Keratinocyte (primary cell): ENCODE data around the gene BBOF1. TPM values are rescaled to one million over a fixed set of nuclear protein-coding genes. Genes with fewer than 3 reads are reported as not detected.

Source experiments
- DNase-seq: peaks from one replicate; pipeline ENCODE4 v3.0.0-alpha.2; 2011; ENCODE audit warnings: low read depth, missing footprints, low spot score
- FAIRE-seq: peaks from 2 replicates; lab custom pipeline; 2011; peaks lifted over from hg19 to GRCh38; lab: Jason Lieb, UNC
- H2AFZ ChIP-seq: 2 replicates; pipeline ENCODE4 v1.6.0; 2012; ENCODE audit warnings: low read length, control low read depth, inconsistent platforms; ENCODE audit not compliant: control insufficient read depth
- H3K27ac ChIP-seq: 2 replicates; pipeline ENCODE4 v1.5.1; 2011; ENCODE audit warnings: low read length; ENCODE audit not compliant: control insufficient read depth, insufficient read depth
- H3K27me3 ChIP-seq: 3 replicates; pipeline ENCODE4 v1.6.0; 2011; ENCODE audit warnings: low read length; ENCODE audit not compliant: control insufficient read depth, insufficient read depth; ENCODE audit errors: extremely low read depth
- H3K36me3 ChIP-seq, 2 experiments: 2 replicates in 1 of 2; 3 replicates in 1 of 2; pipeline ENCODE4 v1.5.1; 2011; ENCODE audit warnings: low read length in 2 of 2, mild to moderate bottlenecking in 1 of 2; ENCODE audit not compliant: control insufficient read depth in 2 of 2, insufficient read depth in 2 of 2; ENCODE audit errors: extremely low read depth in 1 of 2
- H3K4me1 ChIP-seq: 3 replicates; pipeline ENCODE4 v1.5.1; 2011; ENCODE audit warnings: low read length; ENCODE audit not compliant: control insufficient read depth, insufficient read depth; ENCODE audit errors: extremely low read depth
- H3K4me2 ChIP-seq: 3 replicates; pipeline ENCODE4 v1.6.0; 2011; ENCODE audit warnings: low read depth, low read length; ENCODE audit not compliant: control insufficient read depth, insufficient read depth; ENCODE audit errors: extremely low read depth
- H3K4me3 ChIP-seq, 3 experiments: fragments of 200-600 bp in 1 of 3; sonication (generic) in 1 of 3; 2 replicates in 2 of 3; 3 replicates in 1 of 3; pipeline ENCODE4 v1.5.1; 2011 to 2016; ENCODE audit warnings: low read length in 3 of 3, mild to moderate bottlenecking in 3 of 3, control low read depth in 2 of 3, inconsistent platforms in 1 of 3, low read depth in 1 of 3, mixed read lengths in 1 of 3, mixed run types in 1 of 3, moderate library complexity in 1 of 3; ENCODE audit not compliant: control insufficient read depth in 2 of 3, insufficient read depth in 2 of 3; ENCODE audit errors: extremely low read depth in 1 of 3
- H3K79me2 ChIP-seq: 2 replicates; pipeline ENCODE4 v1.6.0; 2012; ENCODE audit warnings: low read length; ENCODE audit not compliant: control insufficient read depth, insufficient read depth
- H3K9ac ChIP-seq: 3 replicates; pipeline ENCODE4 v1.6.0; 2011; ENCODE audit warnings: low read length; ENCODE audit not compliant: control insufficient read depth, insufficient read depth; ENCODE audit errors: extremely low read depth
- H3K9me1 ChIP-seq: 3 replicates; pipeline ENCODE4 v1.6.0; 2011; ENCODE audit warnings: low read length; ENCODE audit not compliant: control insufficient read depth, insufficient read depth; ENCODE audit errors: extremely low read depth
- H3K9me3 ChIP-seq: 2 replicates; pipeline ENCODE4 v1.5.1; 2012; ENCODE audit warnings: low read depth, low read length; ENCODE audit not compliant: control insufficient read depth
- H4K20me1 ChIP-seq: 3 replicates; pipeline ENCODE4 v1.6.0; 2011; ENCODE audit warnings: low read length; ENCODE audit not compliant: control insufficient read depth, insufficient read depth; ENCODE audit errors: extremely low read depth
- EZH2 ChIP-seq: IDR thresholded peaks from one replicate; pipeline ENCODE4 v1.6.1; 2012; ENCODE audit warnings: inconsistent platforms, mild to moderate bottlenecking, low read length, moderate library complexity
- dilution Hi-C: fragments of 300-500 bp; cut with MboI; formaldehyde crosslinking; loops from one replicate; pipeline ENCODE4 v1.7.0; 2020; ENCODE audit warnings: low sequenced_read_pairs; ENCODE audit not compliant: extremely low pct_ligation_motif_present
- polyA plus RNA-seq, 5 experiments: library from polyadenylated mRNA; depleted of rRNA in 3 of 5; stranded (reverse) in 3 of 5; stranded (forward) in 1 of 5; unstranded in 1 of 5; fragments of >200 nt; gene quantifications; 1 replicate in 1 of 5; 2 replicates in 3 of 5; 3 replicates in 1 of 5; pipeline versions ENCODE4 v1.2.1 to v1.2.3, GENCODE V29; 2011 to 2012; ENCODE audit warnings: missing spikeins in 2 of 5, low read depth in 1 of 5, low replicate concordance in 1 of 5
- TF ChIP-seq, protein P1 (sequence below), 3 experiments: IDR thresholded peaks in 1 of 3; conservative IDR thresholded peaks in 1 of 3; optimal IDR thresholded peaks in 1 of 3; 2 replicates in 2 of 3; 3 replicates in 1 of 3; pipeline versions ENCODE3 to v1.5.1; 2011; ENCODE audit warnings: low read length in 3 of 3, mild to moderate bottlenecking in 3 of 3, moderate library complexity in 2 of 3, control low read depth in 1 of 3, inconsistent platforms in 1 of 3; ENCODE audit not compliant: insufficient read depth in 2 of 3; ENCODE audit errors: extremely low read depth in 1 of 3

BBOF1 gene
- polyA plus RNA-seq, 1 donor (not counting 4 experiments of a cell fraction or from before 2014, with no cell fraction given): 3.0 TPM

DNA sequence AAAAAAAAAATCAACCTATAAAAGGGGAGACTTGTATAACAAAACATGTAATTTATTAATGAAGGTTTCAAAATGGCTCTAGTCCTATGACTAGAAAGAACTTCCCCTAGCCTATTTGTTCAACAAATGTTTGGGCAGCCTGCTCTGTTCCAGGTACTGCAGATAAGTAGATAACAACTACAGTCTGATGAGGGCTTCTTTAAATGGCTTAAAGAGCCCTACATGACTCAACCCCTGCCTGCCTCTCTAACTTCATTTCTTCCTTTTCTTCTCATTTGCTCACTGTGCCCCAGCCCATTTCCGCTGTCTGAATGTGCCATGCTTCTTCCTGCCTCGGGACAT, 43.6 kb downstream of the BBOF1 start:
- H3K4me2 ChIP-seq: peak overlapping the region; percentile 54
- peaks cover 8% of the 10 kb centered on the region for H3K4me1 ChIP-seq
- H3K27me3 ChIP-seq: no peaks in the 10 kb centered on the region
- no peak overlapping the region for H3K4me3 ChIP-seq
- TF ChIP-seq, protein P1, sequence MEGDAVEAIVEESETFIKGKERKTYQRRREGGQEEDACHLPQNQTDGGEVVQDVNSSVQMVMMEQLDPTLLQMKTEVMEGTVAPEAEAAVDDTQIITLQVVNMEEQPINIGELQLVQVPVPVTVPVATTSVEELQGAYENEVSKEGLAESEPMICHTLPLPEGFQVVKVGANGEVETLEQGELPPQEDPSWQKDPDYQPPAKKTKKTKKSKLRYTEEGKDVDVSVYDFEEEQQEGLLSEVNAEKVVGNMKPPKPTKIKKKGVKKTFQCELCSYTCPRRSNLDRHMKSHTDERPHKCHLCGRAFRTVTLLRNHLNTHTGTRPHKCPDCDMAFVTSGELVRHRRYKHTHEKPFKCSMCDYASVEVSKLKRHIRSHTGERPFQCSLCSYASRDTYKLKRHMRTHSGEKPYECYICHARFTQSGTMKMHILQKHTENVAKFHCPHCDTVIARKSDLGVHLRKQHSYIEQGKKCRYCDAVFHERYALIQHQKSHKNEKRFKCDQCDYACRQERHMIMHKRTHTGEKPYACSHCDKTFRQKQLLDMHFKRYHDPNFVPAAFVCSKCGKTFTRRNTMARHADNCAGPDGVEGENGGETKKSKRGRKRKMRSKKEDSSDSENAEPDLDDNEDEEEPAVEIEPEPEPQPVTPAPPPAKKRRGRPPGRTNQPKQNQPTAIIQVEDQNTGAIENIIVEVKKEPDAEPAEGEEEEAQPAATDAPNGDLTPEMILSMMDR (optimal IDR thresholded peaks at IDR 0.05 in 1 of 3, IDR thresholded peaks at IDR 0.05 in 1 of 3, conservative IDR thresholded peaks at IDR 0.05 in 1 of 3; ENCODE audit: extremely low read depth in 1 of 3, insufficient read depth in 2 of 3, low read length in 3 of 3): no peak
- no peak for TF ChIP-seq EZH2
- H4K20me1 ChIP-seq: no peaks in the 10 kb centered on the region
- peak overlapping the region; percentile 34 for H3K9ac ChIP-seq
- dilution Hi-C loops: no loop called here
- DNase-seq (peak; percentile 32), FAIRE-seq (peak; percentile 71)
- H3K36me3 ChIP-seq: no peaks in the 10 kb centered on the region
- H3K27ac ChIP-seq: peak overlapping the region; percentile 77
- H2AFZ ChIP-seq: no peak overlapping the region
- H3K9me3 ChIP-seq: no peaks in the 10 kb centered on the region
- H3K9me1 ChIP-seq: no peaks in the 10 kb centered on the region
- no peaks in the 10 kb centered on the region for H3K79me2 ChIP-seq

DNA sequence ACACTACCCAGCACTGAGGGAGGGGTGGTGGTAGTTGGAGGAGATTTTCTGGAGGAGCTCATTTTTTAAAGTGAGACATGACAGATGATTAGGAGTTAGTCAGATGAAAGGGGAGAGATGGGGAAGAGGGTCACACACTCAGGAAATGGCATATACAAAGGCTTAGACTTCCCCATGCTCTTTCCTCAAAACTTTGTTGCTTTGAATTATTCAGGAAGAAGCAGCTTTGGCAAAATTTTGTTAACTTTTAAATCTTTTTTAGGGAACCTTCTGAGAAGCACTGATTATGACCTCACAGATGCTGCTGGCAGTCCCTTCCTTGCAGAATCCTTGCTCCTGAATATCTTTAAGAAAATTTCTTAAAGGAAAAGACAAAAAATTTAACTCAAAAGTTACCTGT, 45.3 kb downstream of the BBOF1 start:
- no peaks in the 10 kb centered on the region for H3K79me2 ChIP-seq
- no peak for DNase-seq
- no peaks in the 10 kb centered on the region for H4K20me1 ChIP-seq
- no peaks in the 10 kb centered on the region for H3K27me3 ChIP-seq
- dilution Hi-C loops: no loop called here
- no peaks in the 10 kb centered on the region for H3K36me3 ChIP-seq
- no peak for FAIRE-seq
- no peak overlapping the region for H2AFZ ChIP-seq
- H3K27ac ChIP-seq: no peak overlapping the region
- no peak overlapping the region for H3K9ac ChIP-seq
- TF ChIP-seq, protein P1 (optimal IDR thresholded peaks at IDR 0.05 in 1 of 3, IDR thresholded peaks at IDR 0.05 in 1 of 3, conservative IDR thresholded peaks at IDR 0.05 in 1 of 3; ENCODE audit: extremely low read depth in 1 of 3, insufficient read depth in 2 of 3, low read length in 3 of 3): no peak
- TF ChIP-seq EZH2: no peak
- peaks cover 8% of the 10 kb centered on the region for H3K4me1 ChIP-seq
- no peaks in the 10 kb centered on the region for H3K9me1 ChIP-seq
- H3K4me3 ChIP-seq: no peak overlapping the region
- H3K9me3 ChIP-seq: no peaks in the 10 kb centered on the region
- H3K4me2 ChIP-seq: no peak overlapping the region
